Right lobe of liver (tissue), 4 donors: Measurements from ENCODE around the gene CACNB4.

ENCODE experiments used
- POLR2A ChIP-seq: fragments of 450-650 bp; IDR thresholded peaks from one replicate; pipeline ENCODE4 v1.6.1; 2017; ENCODE audit warnings: antibody characterized with exemption, mild to moderate bottlenecking
- TF ChIP-seq, protein P1 (sequence below), 4 donors: fragments of 200-600 bp in 3 of 4; fragments of 450-650 bp in 1 of 4; IDR thresholded peaks; one replicate each; pipeline versions ENCODE4 v1.5.1 to v1.8.0; 2016 to 2022; ENCODE audit warnings: antibody characterized with exemption in 4 of 4, mild to moderate bottlenecking in 2 of 4
- donor health status: DM: no; HTN: no; CAD: no.
- donor health status: DM: no; HTN: no; CAD: no.
- donor health status: DM: no; HTN: yes; CAD: no.

GRCh38 chr2:151989378-151989777 is 109.5 kb downstream of the CACNB4 start:
- TF ChIP-seq, protein P1, sequence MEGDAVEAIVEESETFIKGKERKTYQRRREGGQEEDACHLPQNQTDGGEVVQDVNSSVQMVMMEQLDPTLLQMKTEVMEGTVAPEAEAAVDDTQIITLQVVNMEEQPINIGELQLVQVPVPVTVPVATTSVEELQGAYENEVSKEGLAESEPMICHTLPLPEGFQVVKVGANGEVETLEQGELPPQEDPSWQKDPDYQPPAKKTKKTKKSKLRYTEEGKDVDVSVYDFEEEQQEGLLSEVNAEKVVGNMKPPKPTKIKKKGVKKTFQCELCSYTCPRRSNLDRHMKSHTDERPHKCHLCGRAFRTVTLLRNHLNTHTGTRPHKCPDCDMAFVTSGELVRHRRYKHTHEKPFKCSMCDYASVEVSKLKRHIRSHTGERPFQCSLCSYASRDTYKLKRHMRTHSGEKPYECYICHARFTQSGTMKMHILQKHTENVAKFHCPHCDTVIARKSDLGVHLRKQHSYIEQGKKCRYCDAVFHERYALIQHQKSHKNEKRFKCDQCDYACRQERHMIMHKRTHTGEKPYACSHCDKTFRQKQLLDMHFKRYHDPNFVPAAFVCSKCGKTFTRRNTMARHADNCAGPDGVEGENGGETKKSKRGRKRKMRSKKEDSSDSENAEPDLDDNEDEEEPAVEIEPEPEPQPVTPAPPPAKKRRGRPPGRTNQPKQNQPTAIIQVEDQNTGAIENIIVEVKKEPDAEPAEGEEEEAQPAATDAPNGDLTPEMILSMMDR (IDR thresholded peaks at IDR 0.05) = no peak
- no peak for TF ChIP-seq POLR2A
